ENCODE results near the gene ZHX3. TPM values are rescaled to one million over a fixed set of nuclear protein-coding genes. Genes with fewer than 3 reads are reported as not detected.

ZHX3 gene
- total and polyA plus RNA-seq, 2 donors, result 4.1 to 4.2 TPM

GRCh38 chr20:41167481-41168253 lies 149.9 kb downstream of the ZHX3 start:
- peaks cover 97 to 99% of the 10 kb centered on the region in 2 donors for H3K36me3 ChIP-seq (ENCODE audit: control insufficient read depth in 2 of 2, insufficient read depth in 2 of 2, low read length in 1 of 2)
- H3K4me3 ChIP-seq (ENCODE audit: low read length in 2 of 2), result no peak overlapping the region
- no peak overlapping the region for H3K27ac ChIP-seq (ENCODE audit: low read depth in 1 of 2, low read length in 1 of 2)
- no peaks in the 10 kb centered on the region for H3K4me1 ChIP-seq (ENCODE audit: control insufficient read depth in 2 of 2, insufficient read depth in 2 of 2, low read length in 2 of 2)
- DNase-seq (ENCODE audit: low read depth in 6 of 9, low spot score in 9 of 9), result no peak
- no peaks in the 10 kb centered on the region for H3K27me3 ChIP-seq (ENCODE audit: control insufficient read depth in 2 of 2, insufficient read depth in 1 of 2, low read length in 1 of 2)
- 72% methylated on average over 11 of the region's 11 CpGs for WGBS
- H3K9me3 ChIP-seq (ENCODE audit: control insufficient read depth in 2 of 2, insufficient read depth in 1 of 2, low read length in 1 of 2), result no peaks in the 10 kb centered on the region

GRCh38 chr20:41167118-41167470 lies 150.4 kb downstream of the ZHX3 start:
- no peak overlapping the region for H3K27ac ChIP-seq (ENCODE audit: low read depth in 1 of 2, low read length in 1 of 2)
- no peak overlapping the region for H3K4me3 ChIP-seq (ENCODE audit: low read length in 2 of 2)
- 96% methylated on average over 3 of the region's 3 CpGs for WGBS
- H3K27me3 ChIP-seq (ENCODE audit: control insufficient read depth in 2 of 2, insufficient read depth in 1 of 2, low read length in 1 of 2), result no peaks in the 10 kb centered on the region
- DNase-seq (ENCODE audit: low read depth in 6 of 9, low spot score in 9 of 9), result no peak
- H3K4me1 ChIP-seq (ENCODE audit: control insufficient read depth in 2 of 2, insufficient read depth in 2 of 2, low read length in 2 of 2), result no peaks in the 10 kb centered on the region
- H3K36me3 ChIP-seq (ENCODE audit: control insufficient read depth in 2 of 2, insufficient read depth in 2 of 2, low read length in 1 of 2), result peaks cover 97 to 99% of the 10 kb centered on the region in 2 donors
- H3K9me3 ChIP-seq (ENCODE audit: control insufficient read depth in 2 of 2, insufficient read depth in 1 of 2, low read length in 1 of 2), result no peaks in the 10 kb centered on the region

- no peak overlapping the region for H3K4me3 ChIP-seq (ENCODE audit: low read length in 2 of 2)
- no peak for DNase-seq (ENCODE audit: low read depth in 6 of 9, low spot score in 9 of 9)
- WGBS, result 98% methylated on average over 27 of the region's 27 CpGs
- H3K9me3 ChIP-seq (ENCODE audit: control insufficient read depth in 2 of 2, insufficient read depth in 1 of 2, low read length in 1 of 2), result no peaks in the 10 kb centered on the region
- H3K27me3 ChIP-seq (ENCODE audit: control insufficient read depth in 2 of 2, insufficient read depth in 1 of 2, low read length in 1 of 2), result no peaks in the 10 kb centered on the region
- H3K27ac ChIP-seq (ENCODE audit: low read depth in 1 of 2, low read length in 1 of 2), result no peak overlapping the region
- H3K36me3 ChIP-seq (ENCODE audit: control insufficient read depth in 2 of 2, insufficient read depth in 2 of 2, low read length in 1 of 2), result peaks cover 95 to 97% of the 10 kb centered on the region in 2 donors
- H3K4me1 ChIP-seq (ENCODE audit: control insufficient read depth in 2 of 2, insufficient read depth in 2 of 2, low read length in 2 of 2), result peaks cover 0 to 4% of the 10 kb centered on the region in 2 donors
These were observed 151.1 kb downstream of the ZHX3 start for GRCh38 chr20:41166201-41167117.

- peaks cover 0 to 9% of the 10 kb centered on the region in 2 donors for H3K4me1 ChIP-seq (ENCODE audit: control insufficient read depth in 2 of 2, insufficient read depth in 2 of 2, low read length in 2 of 2)
- DNase-seq (ENCODE audit: low read depth in 6 of 9, low spot score in 9 of 9), result no peak
- no peak overlapping the region for H3K4me3 ChIP-seq (ENCODE audit: low read length in 2 of 2)
- 93% methylated on average over 24 of the region's 24 CpGs for WGBS
- H3K36me3 ChIP-seq (ENCODE audit: control insufficient read depth in 2 of 2, insufficient read depth in 2 of 2, low read length in 1 of 2), result peaks cover 97 to 98% of the 10 kb centered on the region in 2 donors
- no peaks in the 10 kb centered on the region for H3K27me3 ChIP-seq (ENCODE audit: control insufficient read depth in 2 of 2, insufficient read depth in 1 of 2, low read length in 1 of 2)
- H3K27ac ChIP-seq (ENCODE audit: low read depth in 1 of 2, low read length in 1 of 2), result no peak overlapping the region
- H3K9me3 ChIP-seq (ENCODE audit: control insufficient read depth in 2 of 2, insufficient read depth in 1 of 2, low read length in 1 of 2), result no peaks in the 10 kb centered on the region
These were observed 152.3 kb downstream of the ZHX3 start for GRCh38 chr20:41165001-41165882.

DNA sequence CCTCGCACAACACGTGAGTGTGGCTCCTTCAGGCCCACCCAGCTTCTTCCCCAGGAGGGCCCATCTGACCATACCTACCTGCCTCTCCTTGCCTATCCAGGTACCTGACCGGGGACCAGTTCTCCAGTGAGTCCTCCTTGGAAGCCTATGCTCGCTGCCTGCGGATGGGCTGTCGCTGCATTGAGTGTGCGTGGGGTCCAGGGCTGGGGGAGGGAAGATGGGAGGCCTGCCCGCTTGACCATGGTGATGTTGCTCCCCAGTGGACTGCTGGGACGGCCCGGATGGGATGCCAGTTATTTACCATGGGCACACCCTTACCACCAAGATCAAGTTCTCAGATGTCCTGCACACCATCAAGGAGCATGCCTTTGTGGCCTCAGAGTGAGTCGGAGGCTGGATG lies 153.7 kb downstream of the ZHX3 start:
- 99% methylated on average over 11 of the region's 11 CpGs for WGBS
- DNase-seq (ENCODE audit: low read depth in 6 of 9, low spot score in 9 of 9), result no peak
- H3K27me3 ChIP-seq (ENCODE audit: control insufficient read depth in 2 of 2, insufficient read depth in 1 of 2, low read length in 1 of 2), result no peaks in the 10 kb centered on the region
- H3K27ac ChIP-seq (ENCODE audit: low read depth in 1 of 2, low read length in 1 of 2), result no peak overlapping the region
- H3K4me1 ChIP-seq (ENCODE audit: control insufficient read depth in 2 of 2, insufficient read depth in 2 of 2, low read length in 2 of 2), result peaks cover 11 to 20% of the 10 kb centered on the region in 2 donors
- H3K4me3 ChIP-seq (ENCODE audit: low read length in 2 of 2), result no peak overlapping the region
- H3K9me3 ChIP-seq (ENCODE audit: control insufficient read depth in 2 of 2, insufficient read depth in 1 of 2, low read length in 1 of 2), result no peaks in the 10 kb centered on the region
- peaks cover 92 to 95% of the 10 kb centered on the region in 2 donors for H3K36me3 ChIP-seq (ENCODE audit: control insufficient read depth in 2 of 2, insufficient read depth in 2 of 2, low read length in 1 of 2)

DNA sequence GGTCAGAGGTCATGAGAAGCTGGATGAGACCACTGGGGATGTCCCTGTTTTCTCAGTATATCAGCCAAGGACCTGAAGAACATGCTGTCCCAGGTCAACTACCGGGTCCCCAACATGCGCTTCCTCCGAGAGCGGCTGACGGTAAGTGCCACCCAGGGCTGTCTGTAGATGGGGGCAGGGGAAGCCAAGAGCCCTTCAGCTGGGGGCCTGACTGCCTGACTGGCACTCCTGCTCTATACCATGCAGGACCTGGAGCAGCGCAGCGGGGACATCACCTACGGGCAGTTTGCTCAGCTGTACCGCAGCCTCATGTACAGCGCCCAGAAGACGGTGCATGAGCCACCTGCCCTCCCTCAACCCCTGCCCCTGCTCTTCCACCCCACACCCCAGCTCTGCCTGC lies 155.1 kb downstream of the ZHX3 start:
- H3K4me1 ChIP-seq (ENCODE audit: control insufficient read depth in 2 of 2, insufficient read depth in 2 of 2, low read length in 2 of 2), result peaks cover 24 to 34% of the 10 kb centered on the region in 2 donors
- DNase-seq (ENCODE audit: low read depth in 6 of 9, low spot score in 9 of 9), result no peak
- H3K9me3 ChIP-seq (ENCODE audit: control insufficient read depth in 2 of 2, insufficient read depth in 1 of 2, low read length in 1 of 2), result no peaks in the 10 kb centered on the region
- no peak overlapping the region for H3K4me3 ChIP-seq (ENCODE audit: low read length in 2 of 2)
- peaks cover 77 to 81% of the 10 kb centered on the region in 2 donors for H3K36me3 ChIP-seq (ENCODE audit: control insufficient read depth in 2 of 2, insufficient read depth in 2 of 2, low read length in 1 of 2)
- 97% methylated on average over 11 of the region's 11 CpGs for WGBS
- no peaks in the 10 kb centered on the region for H3K27me3 ChIP-seq (ENCODE audit: control insufficient read depth in 2 of 2, insufficient read depth in 1 of 2, low read length in 1 of 2)
- no peak overlapping the region for H3K27ac ChIP-seq (ENCODE audit: low read depth in 1 of 2, low read length in 1 of 2)

GRCh38 chr20:41161886-41162285 lies 155.6 kb downstream of the ZHX3 start:
- 61% methylated on average over 1 of the region's 1 CpG for WGBS
- H3K4me1 ChIP-seq (ENCODE audit: control insufficient read depth in 2 of 2, insufficient read depth in 2 of 2, low read length in 2 of 2), result peaks cover 27 to 39% of the 10 kb centered on the region in 2 donors
- DNase-seq (ENCODE audit: low read depth in 6 of 9, low spot score in 9 of 9), result no peak
- H3K36me3 ChIP-seq (ENCODE audit: control insufficient read depth in 2 of 2, insufficient read depth in 2 of 2, low read length in 1 of 2), result peaks cover 72 to 76% of the 10 kb centered on the region in 2 donors
- H3K4me3 ChIP-seq (ENCODE audit: low read length in 2 of 2), result no peak overlapping the region
- H3K27me3 ChIP-seq (ENCODE audit: control insufficient read depth in 2 of 2, insufficient read depth in 1 of 2, low read length in 1 of 2), result no peaks in the 10 kb centered on the region
- peak overlapping the region; percentile 17 to 58 for H3K27ac ChIP-seq (ENCODE audit: low read depth in 1 of 2, low read length in 1 of 2)
- no peaks in the 10 kb centered on the region for H3K9me3 ChIP-seq (ENCODE audit: control insufficient read depth in 2 of 2, insufficient read depth in 1 of 2, low read length in 1 of 2)

DNA sequence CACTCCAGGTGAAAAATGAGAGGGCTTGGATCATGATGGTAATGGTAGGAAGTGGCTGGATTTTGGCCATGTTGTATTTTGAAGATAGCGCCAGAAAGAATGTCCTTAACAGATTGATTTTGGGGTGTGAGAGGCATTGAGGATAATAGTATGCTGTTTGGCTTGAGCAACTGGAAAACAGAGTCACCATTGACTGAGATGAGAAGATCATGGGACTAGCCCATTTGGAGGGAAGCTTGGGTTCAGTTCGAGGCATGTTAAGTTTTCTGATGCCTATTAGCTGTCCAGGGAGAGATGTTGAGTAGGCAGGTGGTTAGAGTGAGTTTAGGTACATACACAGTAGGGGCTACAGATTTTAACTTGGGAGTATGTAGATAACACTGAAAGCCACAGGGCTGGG lies 156.8 kb downstream of the ZHX3 start:
- WGBS, result over 99% methylated on average over 2 of the region's 2 CpGs
- no peak for DNase-seq (ENCODE audit: low read depth in 6 of 9, low spot score in 9 of 9)
- Histone ChIP-seq H3K36me3 (ENCODE audit: control insufficient read depth in 2 of 2, insufficient read depth in 2 of 2, low read length in 1 of 2) (peaks cover 60 to 65% of the 10 kb centered on the region in 2 donors), H3K4me1 (ENCODE audit: control insufficient read depth in 2 of 2, insufficient read depth in 2 of 2, low read length in 2 of 2) (peaks cover 38 to 51% of the 10 kb centered on the region in 2 donors), H3K27ac (ENCODE audit: low read depth in 1 of 2, low read length in 1 of 2) (peak overlapping the region in 1 of 2 donors; percentile 58), H3K9me3 (ENCODE audit: control insufficient read depth in 2 of 2, insufficient read depth in 1 of 2, low read length in 1 of 2) (no peaks in the 10 kb centered on the region), H3K4me3 (ENCODE audit: low read length in 2 of 2) (no peak overlapping the region), H3K27me3 (ENCODE audit: control insufficient read depth in 2 of 2, insufficient read depth in 1 of 2, low read length in 1 of 2) (no peaks in the 10 kb centered on the region)

All from thymus (tissue), 11 donors.